SJCRH30 (cell line): Measurements from ENCODE around the gene FHIT. TPM values are rescaled to one million over a fixed set of nuclear protein-coding genes. Genes with fewer than 3 reads are reported as not detected.

ENCODE experiments used
- DNase-seq, 2 experiments: peaks; one replicate each; pipeline ENCODE4 v3.0.0-alpha.2; 2015 to 2020
- H3K27ac ChIP-seq: fragments of 250-450 bp; sonication (Bioruptor Pico); 2 replicates; pipeline ENCODE4 v1.5.1; 2020; ENCODE audit warnings: mild to moderate bottlenecking, moderate library complexity
- H3K27me3 ChIP-seq: fragments of 250-450 bp; sonication (Bioruptor Pico); 2 replicates; pipeline ENCODE4 v1.5.1; 2020; ENCODE audit warnings: mild to moderate bottlenecking, moderate library complexity
- H3K36me3 ChIP-seq: fragments of 250-450 bp; sonication (Bioruptor Pico); 2 replicates; pipeline ENCODE4 v1.5.1; 2020; ENCODE audit warnings: mild to moderate bottlenecking, moderate library complexity
- H3K4me1 ChIP-seq: fragments of 250-450 bp; sonication (Bioruptor Pico); 2 replicates; pipeline ENCODE4 v1.5.1; 2020; ENCODE audit warnings: mild to moderate bottlenecking, moderate library complexity
- H3K4me3 ChIP-seq: fragments of 250-450 bp; sonication (Bioruptor Pico); 2 replicates; pipeline ENCODE4 v1.5.1; 2020; ENCODE audit warnings: mild to moderate bottlenecking, moderate library complexity
- H3K9me3 ChIP-seq: fragments of 250-450 bp; sonication (Bioruptor Pico); replicated peaks from 2 replicates; pipeline ENCODE4 v1.5.1; 2020; ENCODE audit warnings: mild to moderate bottlenecking, moderate library complexity
- total RNA-seq: library from RNA; depleted of rRNA; stranded (reverse); fragments of >200 nt; shearing (Covaris generic); gene quantifications from 2 replicates; pipeline ENCODE4 v1.2.3, GENCODE V29; 2014

FHIT gene
- total RNA-seq, 1 experiment from 2014 or later = 2.2 TPM

DNA sequence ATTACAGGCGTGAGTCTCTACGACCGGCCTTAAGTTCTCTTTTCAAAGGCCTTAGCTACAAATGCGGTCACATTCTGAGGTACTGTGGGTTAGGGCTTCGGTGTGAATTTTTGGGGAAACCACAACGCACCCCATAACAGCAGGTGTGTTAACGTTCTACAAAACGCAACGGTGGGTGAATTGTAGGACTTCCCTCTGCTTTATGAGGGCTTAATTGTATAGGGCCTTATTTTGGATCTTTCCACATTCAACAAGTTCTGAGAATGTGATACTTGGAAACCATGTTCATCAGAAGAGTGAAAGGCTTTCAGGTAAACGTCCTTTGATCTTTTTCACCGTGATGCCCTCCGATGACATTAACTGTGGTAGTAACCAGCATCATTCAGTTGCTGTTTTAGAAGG, 1202.8 kb downstream of the FHIT start:
- Histone ChIP-seq H3K9me3 (no peaks in the 10 kb centered on the region), H3K4me3 (no peak overlapping the region), H3K36me3 (no peaks in the 10 kb centered on the region), H3K27me3 (no peaks in the 10 kb centered on the region), H3K4me1 (no peaks in the 10 kb centered on the region), H3K27ac (no peak overlapping the region)
- no peak for DNase-seq

DNA sequence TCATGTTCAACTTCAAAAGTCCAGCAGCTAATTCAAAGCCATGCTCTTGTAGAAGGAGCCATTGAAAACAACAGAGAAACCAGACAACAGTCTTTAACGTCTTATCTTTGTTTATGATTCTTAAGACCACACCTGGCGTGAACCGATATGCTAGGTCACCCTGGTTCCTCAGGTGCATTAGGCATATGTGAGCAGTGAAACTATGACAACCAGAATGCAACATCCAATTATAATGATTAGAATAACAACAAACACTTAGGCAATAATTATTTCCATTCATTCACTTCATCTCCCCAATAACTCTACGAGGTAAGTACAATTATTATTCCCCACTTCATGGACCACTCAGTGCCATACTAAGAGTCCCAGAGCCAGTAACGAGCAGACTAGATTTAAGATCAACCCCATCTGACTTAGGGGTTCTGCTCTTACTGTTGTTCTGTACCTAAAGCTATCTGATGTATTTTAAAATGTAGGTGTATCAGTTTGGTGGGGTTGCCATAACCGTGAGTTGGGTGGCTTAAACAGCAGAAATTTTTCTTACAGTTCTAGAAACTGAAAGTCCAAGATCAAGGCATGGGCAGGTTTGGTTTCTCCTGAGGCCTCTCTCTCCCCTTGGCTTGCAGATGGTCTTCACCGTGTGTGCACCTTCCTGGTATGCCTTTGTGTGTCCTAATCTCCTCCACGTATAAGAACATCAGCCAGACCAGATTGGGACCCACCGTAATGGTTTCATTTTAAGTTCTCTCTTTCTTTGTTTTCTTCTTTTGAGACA, 1203.6 kb downstream of the FHIT start:
- H3K27me3 ChIP-seq = no peaks in the 10 kb centered on the region
- H3K4me1 ChIP-seq = no peaks in the 10 kb centered on the region
- no peak overlapping the region for H3K4me3 ChIP-seq

DNA sequence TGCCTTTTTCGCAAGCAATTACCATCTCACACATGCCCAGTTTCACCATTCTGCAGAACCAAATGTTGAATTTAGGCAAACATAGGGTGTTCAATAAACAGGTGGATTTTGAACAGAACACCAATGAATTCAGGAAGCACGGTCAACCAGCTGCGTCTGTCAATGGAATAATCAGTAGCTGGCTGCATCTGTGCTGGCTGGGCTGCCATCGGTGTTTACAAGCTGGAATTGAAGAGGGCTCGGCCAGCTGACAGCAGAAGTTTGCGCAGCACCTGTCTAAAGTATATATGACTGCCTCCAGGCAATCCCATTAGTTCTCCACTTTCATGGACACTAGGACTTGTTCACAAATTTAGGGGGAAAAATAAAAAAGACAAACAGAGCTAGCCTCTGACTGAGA, 1205.0 kb downstream of the FHIT start:
- H3K36me3 ChIP-seq = no peaks in the 10 kb centered on the region
- no peaks in the 10 kb centered on the region for H3K9me3 ChIP-seq
- peak; percentile 27 to 65 for DNase-seq
- no peak overlapping the region for H3K27ac ChIP-seq
- no peak overlapping the region for H3K4me3 ChIP-seq
- no peaks in the 10 kb centered on the region for H3K4me1 ChIP-seq
- no peaks in the 10 kb centered on the region for H3K27me3 ChIP-seq

More for the DNA sequence above, 1203.6 kb downstream of the FHIT start:
- H3K9me3 ChIP-seq = no peaks in the 10 kb centered on the region
- DNase-seq = no peak
- no peak overlapping the region for H3K27ac ChIP-seq
- no peaks in the 10 kb centered on the region for H3K36me3 ChIP-seq

DNA sequence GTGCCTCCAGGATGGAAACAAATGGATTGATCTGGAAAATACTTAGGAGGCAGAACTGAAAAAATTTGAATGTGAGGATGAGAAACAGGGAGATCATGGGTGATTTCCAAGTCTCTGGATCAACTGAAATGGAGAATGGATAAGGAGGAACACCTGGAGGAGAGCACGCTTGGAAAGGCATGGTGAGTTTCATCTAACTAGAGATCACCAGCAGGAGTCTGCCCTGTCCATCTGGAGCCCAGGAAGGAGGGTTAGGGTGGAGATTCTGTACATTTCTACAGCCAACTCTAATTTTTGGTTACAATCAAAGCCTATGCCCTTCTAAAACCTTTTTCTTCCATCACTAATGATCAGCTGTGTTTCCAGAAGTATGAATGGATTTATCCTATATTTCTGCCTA, 1205.6 kb downstream of the FHIT start:
- no peak for DNase-seq
- Histone ChIP-seq H3K4me1 (no peaks in the 10 kb centered on the region), H3K27ac (no peak overlapping the region)

DNA sequence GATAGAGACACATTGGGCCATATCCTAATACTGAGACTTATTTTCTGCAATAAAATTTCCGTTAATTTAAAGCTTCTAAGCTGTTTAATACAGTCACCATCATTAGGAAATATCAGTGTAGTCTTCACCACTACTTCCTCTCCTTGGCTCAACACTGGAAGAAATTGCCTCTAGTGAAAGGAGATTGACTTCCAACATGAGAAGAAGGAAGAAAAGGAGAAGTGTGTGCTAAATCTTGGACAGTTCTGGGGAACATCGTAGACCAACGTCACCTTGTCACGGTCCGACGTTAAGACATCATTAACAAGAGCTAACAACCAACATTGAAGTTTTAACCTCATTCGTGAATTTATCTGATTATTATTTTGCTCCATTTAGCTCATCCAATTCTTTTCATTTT, 1214.4 kb downstream of the FHIT start:
- Histone ChIP-seq H3K4me3 (no peak overlapping the region), H3K27ac (no peak overlapping the region), H3K27me3 (no peaks in the 10 kb centered on the region), H3K9me3 (no peaks in the 10 kb centered on the region), H3K36me3 (no peaks in the 10 kb centered on the region), H3K4me1 (no peaks in the 10 kb centered on the region)
- DNase-seq = no peak

More for the DNA sequence above, 1205.6 kb downstream of the FHIT start:
- no peaks in the 10 kb centered on the region for H3K9me3 ChIP-seq
- no peak overlapping the region for H3K4me3 ChIP-seq
- no peaks in the 10 kb centered on the region for H3K36me3 ChIP-seq
- no peaks in the 10 kb centered on the region for H3K27me3 ChIP-seq

DNA sequence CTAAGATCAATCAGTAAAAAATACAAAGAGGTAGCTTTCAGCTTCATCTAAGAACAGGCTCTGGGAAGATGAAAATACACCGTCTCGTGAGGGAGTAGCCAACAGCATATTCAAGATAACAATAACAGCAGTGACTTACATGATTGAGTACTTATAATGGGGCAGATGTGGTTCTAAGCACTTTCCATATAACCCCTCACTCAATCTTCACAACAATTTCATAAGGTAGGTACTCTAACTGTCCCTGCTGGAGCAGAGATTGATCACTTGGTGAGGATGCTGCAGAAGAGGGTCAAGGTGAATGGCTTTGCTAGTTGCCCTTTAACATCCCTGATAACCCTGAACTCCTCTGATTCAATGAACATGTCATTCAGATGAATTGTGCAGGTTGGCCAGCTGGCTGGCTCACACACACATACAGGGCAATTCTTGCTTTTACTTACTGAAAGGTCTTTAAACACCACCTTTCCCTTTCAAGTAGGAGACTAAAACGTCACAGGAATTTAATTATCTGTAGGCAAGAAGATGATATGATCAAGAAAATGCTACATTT, 1217.3 kb downstream of the FHIT start:
- H3K36me3 ChIP-seq = no peaks in the 10 kb centered on the region
- H3K27ac ChIP-seq = no peak overlapping the region
- no peaks in the 10 kb centered on the region for H3K9me3 ChIP-seq
- DNase-seq = no peak
- H3K27me3 ChIP-seq = no peaks in the 10 kb centered on the region
- H3K4me1 ChIP-seq = no peaks in the 10 kb centered on the region
- no peak overlapping the region for H3K4me3 ChIP-seq

DNA sequence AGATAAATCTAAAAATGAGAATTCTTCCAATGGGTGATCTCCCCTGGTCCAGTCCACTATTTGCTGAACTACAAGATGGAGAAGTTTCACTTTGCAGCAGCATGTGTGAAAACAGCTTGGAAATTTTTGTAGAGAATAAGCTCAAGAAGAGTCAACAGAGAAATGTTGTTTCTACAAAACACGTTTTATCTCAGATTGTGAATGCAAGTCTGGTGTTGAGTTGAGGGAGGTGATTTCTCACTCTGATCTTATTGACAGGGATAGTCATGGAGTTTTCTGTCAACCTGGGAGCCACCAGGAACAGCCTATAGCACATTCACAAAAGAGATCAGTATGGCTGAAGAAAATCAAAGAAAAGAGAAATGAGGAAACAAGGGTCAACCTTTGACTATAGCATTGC, 1220.3 kb downstream of the FHIT start:
- H3K4me3 ChIP-seq = no peak overlapping the region
- H3K9me3 ChIP-seq = no peaks in the 10 kb centered on the region
- no peak for DNase-seq

DNA sequence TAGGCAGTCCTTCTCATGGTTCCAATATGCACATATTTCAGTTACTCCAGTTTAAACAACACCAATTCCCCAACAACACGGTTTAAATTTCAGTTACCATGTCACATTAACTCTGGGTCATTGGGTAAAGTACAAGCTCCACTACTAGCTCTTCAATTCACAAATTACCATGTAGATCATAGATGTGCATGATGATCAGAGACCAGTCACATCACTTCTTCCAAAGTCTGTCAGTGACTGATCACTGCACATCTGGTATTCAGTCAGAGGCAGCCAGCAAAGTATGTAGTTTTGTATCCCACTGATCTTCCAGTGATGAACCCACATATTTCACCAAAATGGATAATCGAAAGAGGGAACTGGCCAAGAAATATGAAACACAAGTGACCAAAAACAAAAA, 1223.0 kb downstream of the FHIT start:
- H3K27me3 ChIP-seq = no peaks in the 10 kb centered on the region
- no peaks in the 10 kb centered on the region for H3K4me1 ChIP-seq
- no peak for DNase-seq
- H3K4me3 ChIP-seq = no peak overlapping the region
- no peaks in the 10 kb centered on the region for H3K9me3 ChIP-seq
- no peak overlapping the region for H3K27ac ChIP-seq
- no peaks in the 10 kb centered on the region for H3K36me3 ChIP-seq

More for the DNA sequence above, 1220.3 kb downstream of the FHIT start:
- no peaks in the 10 kb centered on the region for H3K4me1 ChIP-seq
- no peaks in the 10 kb centered on the region for H3K36me3 ChIP-seq
- no peaks in the 10 kb centered on the region for H3K27me3 ChIP-seq
- H3K27ac ChIP-seq = no peak overlapping the region

DNA sequence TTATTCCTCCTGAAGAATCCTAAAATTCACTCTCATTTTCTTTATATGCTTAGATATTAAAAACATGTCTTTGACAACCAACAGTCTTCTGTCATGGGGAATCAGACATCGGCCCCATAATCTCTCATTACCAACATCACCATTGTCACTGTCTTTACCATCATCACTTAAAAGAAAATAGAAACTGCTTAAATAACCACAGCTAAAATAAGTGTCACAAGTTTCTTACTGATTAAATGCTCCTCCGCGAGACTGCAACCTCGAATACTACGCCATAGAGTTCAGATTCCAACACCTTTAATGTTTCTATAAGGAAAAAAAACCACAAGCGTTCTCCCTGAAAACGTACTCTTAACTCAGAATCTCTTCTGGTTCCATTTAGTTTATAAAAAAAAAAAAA, 1223.9 kb downstream of the FHIT start:
- no peak for DNase-seq
- Histone ChIP-seq H3K36me3 (no peaks in the 10 kb centered on the region), H3K27ac (no peak overlapping the region), H3K4me3 (no peak overlapping the region), H3K9me3 (no peaks in the 10 kb centered on the region), H3K4me1 (no peaks in the 10 kb centered on the region), H3K27me3 (no peaks in the 10 kb centered on the region)

DNA sequence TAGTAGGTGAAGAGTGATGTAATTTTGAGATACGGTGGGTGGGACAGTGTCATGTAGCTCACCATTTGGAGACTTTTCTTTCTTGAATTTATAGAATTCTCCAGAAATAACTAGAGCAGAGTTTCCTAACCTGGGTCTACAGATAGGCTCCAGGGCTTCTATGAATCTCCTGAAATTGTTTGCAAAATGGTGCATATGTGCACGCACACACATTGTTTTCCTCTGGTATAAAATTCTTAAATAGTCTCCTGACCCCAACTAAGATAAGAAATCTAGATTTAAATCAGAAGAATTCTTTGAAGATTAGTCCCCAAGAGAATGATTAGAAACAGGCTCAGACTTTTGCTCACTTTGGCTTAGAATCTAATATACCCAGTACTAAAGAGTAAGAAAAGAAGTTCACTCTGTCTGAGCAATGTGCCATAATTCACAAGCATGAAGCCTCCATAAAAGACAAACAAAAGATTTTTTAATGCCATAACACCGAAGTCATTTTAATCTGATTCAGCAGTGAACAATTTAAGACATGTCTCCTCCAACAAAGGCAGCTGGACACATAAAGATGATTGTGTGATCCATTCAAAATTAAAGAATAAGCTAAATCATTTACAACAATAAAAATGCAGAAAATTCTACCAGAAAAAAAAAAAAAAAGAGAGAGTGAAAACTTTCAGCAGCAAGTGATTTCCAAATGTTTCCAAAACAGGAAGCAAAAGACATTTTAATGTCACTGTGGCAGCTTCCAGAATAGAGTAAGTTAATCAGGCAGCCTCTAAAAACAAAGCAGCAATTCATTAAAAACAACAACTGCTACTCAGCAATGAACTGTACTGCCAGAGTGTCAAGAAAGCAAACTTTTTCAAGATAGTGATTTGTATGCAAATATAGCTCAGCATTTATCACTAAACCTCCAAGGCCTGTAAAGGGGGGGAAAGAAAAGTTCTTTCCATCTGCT, 1225.9 kb downstream of the FHIT start:
- no peaks in the 10 kb centered on the region for H3K27me3 ChIP-seq
- no peaks in the 10 kb centered on the region for H3K9me3 ChIP-seq
- no peaks in the 10 kb centered on the region for H3K36me3 ChIP-seq
- H3K4me3 ChIP-seq = no peak overlapping the region
- H3K4me1 ChIP-seq = no peaks in the 10 kb centered on the region
- no peak for DNase-seq
- H3K27ac ChIP-seq = no peak overlapping the region

DNA sequence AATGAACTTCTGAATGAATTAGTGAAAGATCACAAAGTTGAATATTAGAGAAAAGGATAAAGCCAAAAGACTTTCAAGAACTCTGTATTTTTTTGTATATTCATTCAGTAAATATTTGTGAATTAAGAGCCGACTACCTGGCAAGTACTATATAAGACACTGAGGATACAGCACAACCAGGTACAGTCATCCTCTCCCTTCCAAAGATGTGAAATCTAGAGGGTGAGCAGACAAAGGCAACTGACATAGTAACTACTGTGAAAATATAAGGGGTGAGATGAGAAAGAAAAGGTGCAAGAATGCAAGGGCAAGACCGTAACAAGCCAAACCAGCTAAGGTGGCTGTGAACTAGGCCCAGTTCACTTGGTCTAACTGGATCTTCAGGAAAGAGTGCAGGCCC, 1226.9 kb downstream of the FHIT start:
- Histone ChIP-seq H3K4me3 (no peak overlapping the region), H3K4me1 (no peaks in the 10 kb centered on the region), H3K9me3 (no peaks in the 10 kb centered on the region), H3K27me3 (no peaks in the 10 kb centered on the region), H3K27ac (no peak overlapping the region), H3K36me3 (no peaks in the 10 kb centered on the region)
- no peak for DNase-seq

DNA sequence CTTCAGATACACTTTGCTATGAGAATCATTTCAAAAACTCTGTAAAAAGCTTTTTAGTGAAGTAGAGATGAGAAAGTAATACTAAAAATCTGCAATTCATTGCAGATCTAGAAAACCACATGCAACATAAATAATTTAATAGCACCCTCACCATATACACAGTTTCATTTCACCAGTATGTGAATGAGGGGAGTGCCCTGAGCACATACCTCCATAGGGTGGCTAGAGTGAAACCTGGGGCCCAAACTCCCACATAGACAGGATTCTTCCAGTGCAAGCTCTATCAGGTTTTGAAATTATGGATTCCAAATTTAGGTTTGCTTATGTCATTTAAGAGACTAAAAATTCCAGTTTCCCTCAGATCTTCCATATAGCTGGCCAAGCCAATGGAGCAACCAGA, 1228.1 kb downstream of the FHIT start:
- Histone ChIP-seq H3K27me3 (no peaks in the 10 kb centered on the region), H3K27ac (no peak overlapping the region), H3K36me3 (no peaks in the 10 kb centered on the region), H3K4me1 (no peaks in the 10 kb centered on the region), H3K9me3 (no peaks in the 10 kb centered on the region), H3K4me3 (no peak overlapping the region)
- no peak for DNase-seq

DNA sequence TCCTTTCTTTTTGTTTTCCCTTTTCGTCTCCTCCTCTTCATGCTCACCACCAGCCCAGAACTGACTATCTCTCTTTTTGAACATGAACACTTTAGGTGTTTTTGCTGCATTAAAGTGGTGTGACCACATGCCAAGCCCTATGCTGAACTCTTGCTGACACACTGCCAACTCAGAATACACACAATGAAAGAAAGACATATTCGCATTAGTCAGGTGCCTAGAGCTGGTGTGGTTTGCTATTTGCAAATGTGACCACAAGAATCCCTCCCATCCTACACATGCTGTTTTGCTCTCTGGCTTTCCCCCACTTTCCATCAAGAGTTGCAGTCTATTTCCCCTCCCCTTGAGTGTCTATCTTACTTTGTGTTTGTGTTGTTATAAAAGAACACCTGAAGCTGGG, 1233.6 kb downstream of the FHIT start:
- Histone ChIP-seq H3K9me3 (no peaks in the 10 kb centered on the region), H3K27ac (no peak overlapping the region), H3K4me3 (no peak overlapping the region), H3K27me3 (no peaks in the 10 kb centered on the region), H3K4me1 (peaks cover 2% of the 10 kb centered on the region; the same call in 1 of the 2 replicates), H3K36me3 (no peaks in the 10 kb centered on the region)
- DNase-seq = peak; percentile 9 to 10

DNA sequence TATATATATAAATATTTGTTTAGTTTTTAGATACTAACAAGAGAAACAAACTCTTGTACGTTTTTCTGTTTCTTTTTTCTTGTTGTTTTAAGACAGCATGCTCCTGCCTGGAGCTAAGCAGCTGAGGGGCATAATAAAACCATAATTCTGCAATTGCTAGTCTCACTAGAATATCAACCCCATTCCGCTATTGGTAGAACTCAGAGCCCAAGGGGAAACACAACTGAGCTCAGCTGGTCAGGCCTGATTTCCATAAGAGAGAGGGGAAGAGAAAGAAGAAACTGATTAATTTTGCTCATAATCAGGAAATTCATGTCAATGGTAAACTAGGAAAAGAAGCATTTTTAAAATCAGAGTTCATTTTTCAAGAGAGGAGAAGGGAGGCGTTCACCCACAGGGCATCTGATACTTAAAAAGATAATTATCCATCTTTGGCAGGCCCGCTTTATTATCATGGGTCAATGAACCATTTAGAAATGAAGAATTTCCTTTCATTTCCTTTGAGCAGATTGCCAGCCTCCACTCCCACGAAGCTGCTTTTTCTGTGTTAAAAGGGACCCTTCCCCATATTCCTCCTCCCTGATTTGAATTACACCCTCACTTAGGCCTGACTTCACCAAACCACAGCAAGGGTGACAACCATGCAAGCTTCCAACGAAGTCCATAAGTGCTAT, 1236.1 kb downstream of the FHIT start:
- Histone ChIP-seq H3K27me3 (no peaks in the 10 kb centered on the region), H3K4me1 (peaks cover 2% of the 10 kb centered on the region; the same call in 1 of the 2 replicates), H3K4me3 (no peak overlapping the region), H3K27ac (no peak overlapping the region), H3K9me3 (no peaks in the 10 kb centered on the region), H3K36me3 (no peaks in the 10 kb centered on the region)
- DNase-seq = no peak
